Ectodermal cell (in vitro differentiated cells): ENCODE measurements around the gene CCDC88C.
"Not testable (repeated sequence)": the region's sequence is repeated elsewhere in the genome, so short reads cannot be mapped to it uniquely, and the experiment has no call there.

Experiments
- H3K27ac ChIP-seq: 2 replicates; pipeline ENCODE4 v1.7.0; 2013; ENCODE audit warnings: mild to moderate bottlenecking, low read depth, low read length; ENCODE audit not compliant: insufficient read depth, poor library complexity, severe bottlenecking
- H3K27me3 ChIP-seq: 2 replicates; pipeline ENCODE4 v1.7.0; 2013; ENCODE audit warnings: mild to moderate bottlenecking, low read length; ENCODE audit not compliant: insufficient read depth, control insufficient read depth, poor library complexity, severe bottlenecking
- H3K36me3 ChIP-seq: one replicate; pipeline ENCODE4 v1.7.0; 2013; ENCODE audit warnings: low read length; ENCODE audit not compliant: control insufficient read depth, insufficient read depth
- H3K4me1 ChIP-seq: one replicate; pipeline ENCODE4 v1.7.0; 2013; ENCODE audit warnings: low read length; ENCODE audit not compliant: control insufficient read depth, insufficient read depth
- H3K4me3 ChIP-seq: 2 replicates; pipeline ENCODE4 v1.7.0; 2013; ENCODE audit warnings: low read depth, low read length, control low read depth; ENCODE audit not compliant: insufficient read depth
- H3K9me3 ChIP-seq: 2 replicates; pipeline ENCODE4 v1.7.0; 2013; ENCODE audit warnings: mild to moderate bottlenecking, low read length, moderate library complexity; ENCODE audit not compliant: control insufficient read depth
- WGBS, 2 experiments: methylation state at CpG; one replicate each; pipeline ENCODE4 v1.1.7; 2013; ENCODE audit warnings: missing lambda C conversion rate in 2 of 2; 5-methylcytosine and 5-hydroxymethylcytosine counted together

The CCDC88C gene

GRCh38 chr14:91270188-91270587, 147.4 kb downstream of the CCDC88C start:
- H3K27ac ChIP-seq = no peak overlapping the region
- peaks cover 14% of the 10 kb centered on the region for H3K36me3 ChIP-seq
- H3K4me1 ChIP-seq = no peaks in the 10 kb centered on the region
- H3K4me3 ChIP-seq = no peak overlapping the region
- 95 to 96% methylated on average over 6 of the region's 6 CpGs for WGBS, 2 experiments
- H3K27me3 ChIP-seq = peaks cover 8% of the 10 kb centered on the region
- H3K9me3 ChIP-seq = no peaks in the 10 kb centered on the region

GRCh38 chr14:91269076-91269991, 148.3 kb downstream of the CCDC88C start:
- Histone ChIP-seq H3K27me3 (peaks cover 17% of the 10 kb centered on the region), H3K36me3 (peaks cover 8% of the 10 kb centered on the region), H3K27ac (no peak overlapping the region), H3K4me1 (no peaks in the 10 kb centered on the region), H3K4me3 (no peak overlapping the region), H3K9me3 (no peaks in the 10 kb centered on the region)
- 86 to 88% methylated on average over 24 of the region's 24 CpGs for WGBS, 2 experiments

- no peak overlapping the region for H3K27ac ChIP-seq
- peaks cover 30% of the 10 kb centered on the region for H3K27me3 ChIP-seq
- H3K36me3 ChIP-seq = peaks cover 5% of the 10 kb centered on the region
- no peaks in the 10 kb centered on the region for H3K9me3 ChIP-seq
- 89 to 96% methylated on average over 7 of the region's 7 CpGs for WGBS, 2 experiments
- no peaks in the 10 kb centered on the region for H3K4me1 ChIP-seq
- no peak overlapping the region for H3K4me3 ChIP-seq
Observed at GRCh38 chr14:91267965-91268437, 149.6 kb downstream of the CCDC88C start.

GRCh38 chr14:91266276-91266675, 151.3 kb downstream of the CCDC88C start:
- H3K27me3 ChIP-seq = peaks cover 33% of the 10 kb centered on the region
- not testable (repeated sequence) for H3K4me3 ChIP-seq, H3K36me3 ChIP-seq, H3K27ac ChIP-seq, H3K9me3 ChIP-seq, H3K4me1 ChIP-seq
- 94 to 95% methylated on average over 15 of the region's 15 CpGs for WGBS, 2 experiments

GRCh38 chr14:91265404-91265803, 152.2 kb downstream of the CCDC88C start:
- Histone ChIP-seq H3K36me3 (no peaks in the 10 kb centered on the region), H3K27me3 (peaks cover 33% of the 10 kb centered on the region), H3K4me3 (no peak overlapping the region), H3K4me1 (no peaks in the 10 kb centered on the region), H3K9me3 (no peaks in the 10 kb centered on the region), H3K27ac (no peak overlapping the region)
- 91% methylated on average over 7 of the region's 7 CpGs for WGBS, 2 experiments

- Histone ChIP-seq H3K4me1 (no peaks in the 10 kb centered on the region), H3K36me3 (no peaks in the 10 kb centered on the region), H3K4me3 (peak overlapping the region; percentile 31), H3K27me3 (peaks cover 33% of the 10 kb centered on the region), H3K27ac (no peak overlapping the region), H3K9me3 (no peaks in the 10 kb centered on the region)
- WGBS, 2 experiments = 12 to 13% methylated on average over 69 of the region's 69 CpGs
Observed at GRCh38 chr14:91264151-91265150, 153.2 kb downstream of the CCDC88C start.

GRCh38 chr14:91263329-91263728, 154.3 kb downstream of the CCDC88C start:
- H3K27ac ChIP-seq = no peak overlapping the region

GRCh38 chr14:91261986-91262549, 155.6 kb downstream of the CCDC88C start:
- Histone ChIP-seq H3K4me1 (no peaks in the 10 kb centered on the region), H3K9me3 (no peaks in the 10 kb centered on the region), H3K27me3 (peaks cover 33% of the 10 kb centered on the region), H3K4me3 (no peak overlapping the region), H3K27ac (no peak overlapping the region), H3K36me3 (no peaks in the 10 kb centered on the region)
- 91 to 92% methylated on average over 11 of the region's 11 CpGs for WGBS, 2 experiments

More at GRCh38 chr14:91263329-91263728, 154.3 kb downstream of the CCDC88C start:
- Histone ChIP-seq H3K27me3 (peaks cover 33% of the 10 kb centered on the region), H3K9me3 (no peaks in the 10 kb centered on the region), H3K36me3 (no peaks in the 10 kb centered on the region), H3K4me3 (no peak overlapping the region), H3K4me1 (no peaks in the 10 kb centered on the region)
- 92 to 94% methylated on average over 2 of the region's 2 CpGs for WGBS, 2 experiments

GRCh38 chr14:91261115-91261514, 156.5 kb downstream of the CCDC88C start:
- no peak overlapping the region for H3K4me3 ChIP-seq
- H3K27ac ChIP-seq = no peak overlapping the region
- 95 to 98% methylated on average over 5 of the region's 5 CpGs for WGBS, 2 experiments
- peaks cover 33% of the 10 kb centered on the region for H3K27me3 ChIP-seq
- no peaks in the 10 kb centered on the region for H3K36me3 ChIP-seq
- no peaks in the 10 kb centered on the region for H3K4me1 ChIP-seq
- H3K9me3 ChIP-seq = no peaks in the 10 kb centered on the region
